ENCODE data around the gene PLXNB3.

PLXNB3 gene

DNA sequence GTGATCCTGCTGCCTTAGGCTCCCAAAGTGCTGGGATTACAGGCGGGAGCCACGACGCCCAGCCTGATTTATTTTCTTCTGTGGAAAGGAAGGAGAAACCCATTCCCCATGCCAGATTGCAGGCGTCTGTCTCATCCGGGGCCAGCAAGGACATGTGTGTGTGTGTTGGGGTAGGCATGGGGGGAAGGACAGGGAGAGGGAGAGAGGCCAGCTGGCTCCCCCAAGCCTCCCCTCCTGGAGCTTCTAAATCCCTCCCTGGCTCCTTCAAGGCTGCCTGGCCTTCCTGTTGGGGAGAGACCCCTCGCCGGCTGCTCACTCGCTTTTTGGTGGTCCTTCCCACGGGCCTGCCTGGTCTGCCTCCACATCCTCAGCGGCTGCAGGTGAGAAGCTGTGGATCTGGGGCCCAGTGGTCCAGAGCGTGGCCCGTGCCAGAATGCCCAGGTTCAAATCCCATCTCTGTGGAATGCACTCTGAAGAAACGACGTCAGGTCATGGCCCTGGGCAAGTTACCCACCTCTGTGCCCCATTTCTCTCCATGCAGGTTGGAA lies 1.3 kb upstream of the PLXNB3 start:
- no peak overlapping the region for H2AFZ ChIP-seq
- H3K4me1 ChIP-seq = no peaks in the 10 kb centered on the region
- H3K4me2 ChIP-seq (ENCODE audit: low read length) = no peak overlapping the region
- H3K27me3 ChIP-seq (ENCODE audit: control insufficient read depth, insufficient read depth, low read length) = no peaks in the 10 kb centered on the region
- H3K27ac ChIP-seq = no peak overlapping the region
- TF ChIP-seq, protein P1, sequence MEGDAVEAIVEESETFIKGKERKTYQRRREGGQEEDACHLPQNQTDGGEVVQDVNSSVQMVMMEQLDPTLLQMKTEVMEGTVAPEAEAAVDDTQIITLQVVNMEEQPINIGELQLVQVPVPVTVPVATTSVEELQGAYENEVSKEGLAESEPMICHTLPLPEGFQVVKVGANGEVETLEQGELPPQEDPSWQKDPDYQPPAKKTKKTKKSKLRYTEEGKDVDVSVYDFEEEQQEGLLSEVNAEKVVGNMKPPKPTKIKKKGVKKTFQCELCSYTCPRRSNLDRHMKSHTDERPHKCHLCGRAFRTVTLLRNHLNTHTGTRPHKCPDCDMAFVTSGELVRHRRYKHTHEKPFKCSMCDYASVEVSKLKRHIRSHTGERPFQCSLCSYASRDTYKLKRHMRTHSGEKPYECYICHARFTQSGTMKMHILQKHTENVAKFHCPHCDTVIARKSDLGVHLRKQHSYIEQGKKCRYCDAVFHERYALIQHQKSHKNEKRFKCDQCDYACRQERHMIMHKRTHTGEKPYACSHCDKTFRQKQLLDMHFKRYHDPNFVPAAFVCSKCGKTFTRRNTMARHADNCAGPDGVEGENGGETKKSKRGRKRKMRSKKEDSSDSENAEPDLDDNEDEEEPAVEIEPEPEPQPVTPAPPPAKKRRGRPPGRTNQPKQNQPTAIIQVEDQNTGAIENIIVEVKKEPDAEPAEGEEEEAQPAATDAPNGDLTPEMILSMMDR (IDR thresholded peaks at IDR 0.05) = no peak
- no peak overlapping the region for H3K4me3 ChIP-seq (ENCODE audit: low read depth, low read length)
- no peaks in the 10 kb centered on the region for H3K36me3 ChIP-seq (ENCODE audit: control insufficient read depth, insufficient read depth, low read length)
- no peaks in the 10 kb centered on the region for H3K79me2 ChIP-seq
- no peaks in the 10 kb centered on the region for H3K9me3 ChIP-seq (ENCODE audit: control insufficient read depth, low read length)
- no peak overlapping the region for H3K9ac ChIP-seq

DNA sequence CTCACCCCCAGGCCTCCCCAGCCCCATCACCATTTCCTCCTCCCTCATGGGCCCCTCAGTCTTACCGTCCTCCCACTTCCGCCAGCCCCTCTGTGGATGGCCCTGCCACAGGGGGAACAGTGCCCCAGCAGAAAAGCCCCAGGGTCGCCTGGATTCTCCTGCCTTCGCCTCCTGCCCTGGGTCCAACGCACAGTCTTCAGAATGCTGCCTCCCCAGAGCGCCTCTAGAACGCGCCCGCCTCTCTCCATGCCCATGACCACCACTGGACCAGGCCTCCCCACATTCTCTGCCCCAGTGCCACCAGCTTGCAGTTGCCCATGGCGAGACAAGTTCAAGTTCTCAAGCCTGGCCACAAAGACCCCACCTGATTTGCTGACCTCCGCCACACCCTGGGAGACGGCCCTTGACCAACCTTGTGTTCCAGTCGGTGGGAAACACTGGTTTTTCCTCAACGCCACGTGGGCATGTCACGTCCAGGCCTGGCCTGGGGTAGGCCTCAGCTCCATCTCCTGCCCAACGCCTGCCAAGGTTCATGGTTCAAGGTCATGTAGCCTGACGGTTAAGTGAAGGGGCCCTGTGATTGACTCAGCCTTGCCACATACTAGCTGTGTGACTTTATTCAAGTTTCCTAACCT lies 634 bp upstream of the PLXNB3 start:
- no peaks in the 10 kb centered on the region for H3K79me2 ChIP-seq
- H3K9ac ChIP-seq = no peak overlapping the region
- H3K4me3 ChIP-seq (ENCODE audit: low read depth, low read length) = no peak overlapping the region
- TF ChIP-seq, protein P1 (IDR thresholded peaks at IDR 0.05) = no peak
- no peaks in the 10 kb centered on the region for H3K27me3 ChIP-seq (ENCODE audit: control insufficient read depth, insufficient read depth, low read length)
- H3K36me3 ChIP-seq (ENCODE audit: control insufficient read depth, insufficient read depth, low read length) = no peaks in the 10 kb centered on the region
- no peak overlapping the region for H3K4me2 ChIP-seq (ENCODE audit: low read length)
- no peaks in the 10 kb centered on the region for H3K9me3 ChIP-seq (ENCODE audit: control insufficient read depth, low read length)
- no peak overlapping the region for H2AFZ ChIP-seq
- H3K27ac ChIP-seq = no peak overlapping the region
- H3K4me1 ChIP-seq = no peaks in the 10 kb centered on the region

DNA sequence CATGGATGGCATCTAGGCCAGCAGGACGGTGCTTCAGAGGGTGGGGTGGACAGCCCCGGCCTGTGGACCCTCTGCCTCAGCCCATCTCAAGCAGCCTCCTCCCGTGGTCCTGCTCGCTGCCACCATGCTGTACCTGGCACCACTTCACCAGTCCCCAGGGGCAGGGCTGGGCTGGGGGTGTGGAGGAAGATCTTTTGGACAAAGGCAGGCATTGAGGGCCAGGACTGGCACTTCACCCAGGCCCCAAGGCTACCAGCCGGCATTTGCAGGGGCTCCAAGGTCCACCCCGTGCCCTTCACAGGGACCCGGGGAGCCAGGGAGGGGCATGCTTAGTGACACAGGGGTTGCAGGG lies 713 bp downstream of the PLXNB3 start:
- H3K4me1 ChIP-seq = no peaks in the 10 kb centered on the region
- H3K9ac ChIP-seq = no peak overlapping the region
- no peak overlapping the region for H3K27ac ChIP-seq

DNA sequence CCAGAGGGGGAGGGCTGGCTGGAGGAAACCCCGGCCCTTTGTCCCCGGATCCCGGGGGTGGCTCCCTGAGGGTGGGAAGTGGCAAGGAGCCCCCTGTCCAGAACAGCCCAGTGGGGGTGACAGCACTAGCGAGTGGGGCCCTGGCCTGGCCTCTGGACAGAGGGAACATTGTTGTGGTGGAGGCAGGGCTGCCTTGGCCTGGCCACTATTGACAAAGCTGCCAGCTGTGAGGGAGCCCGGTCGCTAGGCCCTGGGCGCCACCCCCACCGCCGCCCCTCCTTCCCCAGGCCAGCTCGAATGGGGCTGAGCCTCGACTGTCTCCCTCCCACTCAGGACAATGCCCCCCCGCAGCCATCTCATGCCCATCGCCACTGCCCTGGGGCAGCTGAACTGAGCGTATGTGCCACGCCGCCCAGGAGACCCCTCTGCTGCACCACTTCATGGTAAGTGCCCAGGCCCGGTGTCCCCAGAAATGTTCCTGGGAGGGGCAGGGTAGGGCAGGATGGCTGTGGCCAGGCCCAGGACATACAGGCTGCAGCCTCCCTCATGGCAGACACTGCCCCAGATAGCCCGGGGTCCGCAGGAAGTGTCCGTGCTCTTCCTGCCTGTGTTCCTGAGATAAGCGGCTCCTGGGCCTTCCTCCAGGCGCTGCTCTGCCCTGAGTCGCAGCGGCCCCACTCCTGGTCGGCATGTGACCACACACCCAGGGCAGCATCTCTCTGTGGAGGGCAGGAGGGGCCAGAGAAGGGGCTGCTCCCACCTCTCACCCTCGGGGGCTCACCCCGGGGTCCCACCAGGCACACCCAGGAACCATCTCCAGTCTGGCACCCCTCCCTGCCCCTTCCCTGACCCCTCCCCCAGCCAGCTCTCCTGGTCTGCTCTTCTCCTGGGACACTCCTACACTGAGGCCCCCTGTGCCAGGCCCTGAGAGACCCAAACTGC lies 1.4 kb downstream of the PLXNB3 start:
- H3K36me3 ChIP-seq (ENCODE audit: control insufficient read depth, insufficient read depth, low read length) = no peaks in the 10 kb centered on the region
- H3K4me1 ChIP-seq = no peaks in the 10 kb centered on the region
- H3K4me3 ChIP-seq (ENCODE audit: low read depth, low read length) = no peak overlapping the region
- H2AFZ ChIP-seq = no peak overlapping the region
- H3K79me2 ChIP-seq = no peaks in the 10 kb centered on the region
- TF ChIP-seq, protein P1 (IDR thresholded peaks at IDR 0.05) = no peak
- no peaks in the 10 kb centered on the region for H3K9me3 ChIP-seq (ENCODE audit: control insufficient read depth, low read length)
- H3K9ac ChIP-seq = no peak overlapping the region
- H3K4me2 ChIP-seq (ENCODE audit: low read length) = no peak overlapping the region
- no peak overlapping the region for H3K27ac ChIP-seq
- H3K27me3 ChIP-seq (ENCODE audit: control insufficient read depth, insufficient read depth, low read length) = no peaks in the 10 kb centered on the region

More for the DNA sequence above, 713 bp downstream of the PLXNB3 start:
- Histone ChIP-seq H2AFZ (no peak overlapping the region), H3K27me3 (ENCODE audit: control insufficient read depth, insufficient read depth, low read length) (no peaks in the 10 kb centered on the region), H3K4me3 (ENCODE audit: low read depth, low read length) (no peak overlapping the region), H3K79me2 (no peaks in the 10 kb centered on the region), H3K4me2 (ENCODE audit: low read length) (no peak overlapping the region), H3K36me3 (ENCODE audit: control insufficient read depth, insufficient read depth, low read length) (no peaks in the 10 kb centered on the region), H3K9me3 (ENCODE audit: control insufficient read depth, low read length) (no peaks in the 10 kb centered on the region)
- TF ChIP-seq, protein P1 (IDR thresholded peaks at IDR 0.05) = no peak

Data from parathyroid adenoma (tissue), 2 donors.